SKM-1 treated with dmso at 0.1 percent for 144 hours (cell line): Measurements from ENCODE around the gene SNX18.
A peak's percentile ranks its signal among the peaks of the same experiment; 100 is the strongest.

Experiments
- DNase-seq: peaks from one replicate; lab custom pipeline; 2025; ENCODE audit not compliant: unreplicated experiment; lab: John Stamatoyannopoulos, UW

The SNX18 gene

DNA sequence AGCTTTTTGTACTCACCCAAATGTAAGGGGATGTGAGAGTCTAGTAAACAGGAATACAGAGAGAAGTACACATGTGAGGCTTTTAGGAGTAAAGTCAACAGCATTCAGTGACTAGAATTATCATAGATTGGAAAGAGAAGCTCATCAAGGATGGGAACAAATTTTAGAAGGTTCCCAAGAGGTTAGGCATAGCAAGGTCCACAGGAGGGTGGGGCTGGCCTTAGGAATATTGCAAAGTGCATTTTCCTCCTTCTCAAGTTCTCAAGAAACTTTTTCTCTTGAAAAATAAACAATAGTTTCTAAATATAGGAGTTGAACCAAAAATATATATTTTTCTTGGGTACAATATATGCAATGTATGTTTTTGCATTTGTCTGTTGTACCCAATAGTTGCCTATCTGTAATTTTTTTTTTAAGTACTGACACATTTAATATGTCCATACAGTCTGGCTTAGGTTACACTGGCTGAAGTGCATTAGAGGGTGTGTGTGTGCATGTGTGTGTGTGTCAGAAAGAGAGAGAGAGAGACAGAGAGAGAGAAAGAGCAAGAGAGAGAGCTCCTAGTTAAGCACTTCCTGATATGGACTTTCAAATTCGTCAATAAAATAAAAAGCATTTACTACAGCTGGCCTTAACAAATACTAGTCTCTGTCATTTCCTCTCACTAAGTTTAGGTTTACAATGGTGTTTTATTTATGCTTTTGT lies 62.2 kb downstream of the SNX18 start:
- no peak for DNase-seq

DNA sequence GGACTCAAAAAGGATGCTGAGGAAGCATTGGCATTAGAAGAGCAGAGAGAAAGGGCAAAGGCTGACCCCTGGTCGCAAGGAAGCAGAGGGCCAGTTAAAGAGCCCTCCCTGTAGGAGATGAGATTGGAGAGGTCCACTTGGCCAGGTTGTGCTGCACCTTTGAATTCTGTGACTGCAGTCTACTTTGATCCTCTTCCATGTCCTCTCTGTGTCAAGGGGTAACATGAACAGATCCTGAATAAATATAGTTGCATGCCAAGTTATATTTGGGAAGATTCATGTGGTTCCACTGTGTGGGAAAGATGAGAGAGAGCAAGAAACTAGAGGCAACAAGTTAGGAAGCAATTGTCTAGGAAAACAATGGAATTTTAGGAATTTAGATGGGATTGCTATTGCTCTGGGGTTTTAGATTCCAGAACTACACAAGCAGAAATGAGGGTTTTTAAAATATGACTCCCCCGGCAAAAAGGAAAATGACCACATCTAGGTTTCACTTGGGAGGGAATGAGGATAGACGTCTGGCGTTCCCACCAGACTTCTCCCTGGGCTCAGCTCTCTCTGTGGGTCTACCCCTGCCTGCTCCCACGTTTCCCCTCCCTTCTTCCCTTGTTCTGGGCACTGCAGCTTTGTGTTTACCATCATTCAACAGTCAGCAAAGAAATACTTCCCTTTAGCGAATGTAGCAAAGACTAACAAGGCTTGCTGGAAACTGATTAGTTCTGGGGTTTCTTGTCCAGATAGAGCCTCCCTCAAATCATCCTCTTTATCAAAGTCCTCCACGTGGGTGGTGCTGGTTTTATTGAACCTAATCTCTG lies 63.6 kb downstream of the SNX18 start:
- no peak for DNase-seq

DNA sequence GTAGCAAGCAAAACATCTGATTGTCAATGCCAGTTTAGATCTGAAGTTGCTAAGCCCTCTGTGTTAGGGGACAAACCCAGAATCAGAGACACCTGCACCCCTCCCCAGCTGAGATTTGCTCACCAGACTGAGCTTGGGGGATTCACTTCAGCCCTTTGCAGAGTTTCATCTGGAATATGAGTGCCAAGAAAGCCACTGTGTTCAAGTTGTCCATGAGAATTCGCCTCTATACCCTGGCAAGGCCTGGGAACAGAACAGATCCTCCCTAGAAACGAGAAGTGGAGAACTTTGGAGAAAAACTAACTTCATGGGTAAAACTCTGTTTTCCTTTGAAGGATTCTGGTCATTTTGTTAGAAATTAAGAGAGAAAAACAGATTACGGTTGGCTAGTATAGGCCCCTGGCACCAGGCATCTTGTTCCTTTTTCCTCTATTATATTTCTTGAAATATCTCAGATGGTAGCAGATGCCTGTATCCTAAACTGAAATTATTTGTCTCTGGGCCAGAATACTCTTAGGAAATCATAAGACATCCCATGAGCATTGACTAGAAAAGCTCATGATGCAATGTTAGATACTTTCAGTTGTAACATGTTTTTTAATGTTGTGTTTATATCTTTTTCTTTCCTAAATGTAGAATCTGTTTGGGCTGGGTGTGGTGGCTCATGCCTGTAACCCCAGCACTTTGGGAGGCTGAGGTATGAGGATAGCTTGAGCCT lies 64.4 kb downstream of the SNX18 start:
- DNase-seq: no peak

DNA sequence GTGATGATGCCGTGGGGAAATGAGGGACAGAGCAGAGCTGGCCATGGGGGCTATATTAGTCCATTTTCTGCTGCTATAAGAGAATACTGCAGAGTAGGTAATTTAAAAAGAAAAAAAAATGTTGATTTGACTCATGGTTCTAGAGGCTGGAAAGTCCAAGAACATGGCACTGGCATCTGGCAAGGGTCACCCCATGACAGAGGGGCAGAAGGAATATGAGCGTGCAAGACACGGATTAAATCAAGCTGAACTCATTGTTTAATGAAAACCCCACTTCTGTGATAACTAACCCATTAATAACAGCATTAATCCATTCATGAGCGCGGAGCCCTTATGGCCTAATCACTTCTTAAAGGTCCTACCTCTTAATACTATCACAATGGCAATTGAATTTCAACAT lies 68.8 kb downstream of the SNX18 start:
- no peak for DNase-seq

DNA sequence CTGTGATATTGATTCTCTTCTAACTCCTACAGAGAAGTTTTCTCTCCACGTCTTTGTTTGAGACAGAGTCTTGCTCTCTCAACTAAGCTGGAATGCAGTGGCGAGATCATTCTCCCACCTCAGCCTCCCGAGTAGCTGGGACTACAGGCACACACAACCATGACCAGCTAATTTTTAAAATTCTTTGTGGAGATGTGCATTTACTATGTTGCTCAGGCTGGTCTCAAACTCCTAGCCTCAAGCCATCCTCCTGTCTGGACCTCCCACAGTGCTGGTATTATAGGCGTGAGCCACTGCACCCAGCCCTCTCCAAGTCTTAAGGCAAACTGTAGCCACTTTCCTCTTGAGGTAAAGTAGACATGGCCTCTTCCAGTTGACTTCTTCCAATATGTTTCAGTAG lies 72.2 kb downstream of the SNX18 start:
- no peak for DNase-seq

DNA sequence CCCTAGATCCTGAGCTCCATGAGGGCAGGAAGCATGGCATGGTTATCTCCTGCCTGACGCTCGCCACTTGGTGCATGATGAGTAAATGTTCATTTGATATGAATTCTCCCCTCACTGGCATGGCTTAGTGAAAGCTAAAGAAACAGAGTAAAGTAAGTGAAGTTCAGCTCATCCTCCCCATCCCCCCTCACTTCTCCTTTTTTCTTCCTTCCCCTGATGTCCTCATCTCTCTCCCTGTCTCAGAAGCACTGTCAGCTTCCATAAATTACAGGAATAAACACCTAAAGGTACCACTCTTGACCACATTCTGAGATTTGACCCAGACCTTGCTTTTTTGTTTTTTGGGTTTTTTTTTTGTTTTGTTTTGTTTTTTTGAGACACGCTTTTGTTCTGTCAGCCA lies 73.3 kb downstream of the SNX18 start:
- DNase-seq: peak; percentile 82

DNA sequence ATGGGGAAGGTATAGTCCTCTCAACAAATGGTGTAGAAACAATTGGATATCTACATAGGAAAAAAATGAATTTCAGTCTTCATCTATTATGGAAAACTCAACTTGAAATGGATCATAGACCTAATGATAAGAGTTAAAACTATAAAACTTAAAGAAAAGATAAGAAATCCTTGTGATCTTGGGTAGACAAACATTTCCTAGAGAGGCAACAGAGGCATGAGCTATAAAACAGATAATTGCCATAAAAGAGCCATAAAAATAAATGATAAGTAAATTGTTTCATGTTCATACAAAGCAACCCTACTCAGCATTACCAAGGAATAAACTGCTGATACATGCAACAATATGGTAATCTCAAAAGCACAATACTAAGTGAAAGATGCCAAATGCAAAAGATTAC lies 76.2 kb downstream of the SNX18 start:
- no peak for DNase-seq

DNA sequence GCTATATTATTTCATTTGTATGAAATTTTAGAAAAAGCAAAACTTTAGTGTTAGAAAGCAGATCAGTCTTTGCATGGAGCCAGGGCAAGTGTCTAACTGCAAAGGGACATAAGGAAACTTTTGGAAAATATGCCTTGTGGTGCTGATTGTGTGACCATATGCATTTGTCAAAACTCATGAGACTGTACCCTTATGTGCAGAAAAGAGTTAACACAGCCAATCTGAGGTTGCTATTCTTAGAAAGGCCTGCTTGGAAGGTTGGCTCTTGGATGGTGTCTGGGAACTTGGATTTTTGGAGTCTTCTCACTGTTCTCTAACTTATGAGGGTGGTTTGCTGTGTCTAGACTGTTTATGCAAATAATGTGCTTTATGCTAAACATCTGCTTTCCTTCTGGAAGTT lies 76.6 kb downstream of the SNX18 start:
- no peak for DNase-seq

DNA sequence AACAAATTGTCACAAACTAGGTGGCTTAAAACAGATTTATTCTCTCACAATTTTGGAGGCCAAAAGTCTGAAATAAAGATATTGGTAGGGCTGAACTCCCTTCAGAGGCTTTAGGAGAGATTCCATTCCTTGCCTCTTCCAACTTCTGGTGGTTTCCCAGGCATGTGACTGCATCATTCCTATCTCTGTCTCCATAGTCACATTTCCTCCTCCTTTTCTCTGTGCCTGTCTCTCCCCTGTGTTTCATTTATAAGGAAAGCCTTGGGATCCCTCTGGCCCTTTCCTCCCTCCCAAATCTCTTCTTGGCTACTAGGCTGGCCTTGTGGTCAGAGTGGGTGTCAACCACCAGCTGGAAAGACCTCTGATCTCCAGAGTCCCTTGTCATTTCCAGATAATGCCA lies 78.2 kb downstream of the SNX18 start:
- DNase-seq: no peak
